ENCODE data around the gene PHPT1. TPM values are rescaled to one million over a fixed set of nuclear protein-coding genes. Genes with fewer than 3 reads are reported as not detected.
"Not testable (repeated sequence)": the region's sequence is repeated elsewhere in the genome, so short reads cannot be mapped to it uniquely, and the experiment has no call there.

Gene PHPT1
- total RNA-seq, 1 donor from 2014 or later, result 142 TPM

- no peak overlapping the region for H3K4me3 Mint-ChIP-seq (ENCODE audit: unreplicated experiment)
- H3K27ac Mint-ChIP-seq (ENCODE audit: unreplicated experiment), result no peak overlapping the region
- DNase-seq (ENCODE audit: extremely low spot score, unreplicated experiment), result no peak
- peaks cover 18% of the 10 kb centered on the region for H3K36me3 Mint-ChIP-seq (ENCODE audit: unreplicated experiment)
- H3K4me1 Mint-ChIP-seq (ENCODE audit: unreplicated experiment), result no peaks in the 10 kb centered on the region
- H3K9me3 Mint-ChIP-seq (ENCODE audit: unreplicated experiment), result no peaks in the 10 kb centered on the region
- no peaks in the 10 kb centered on the region for H3K27me3 Mint-ChIP-seq (ENCODE audit: unreplicated experiment)
- TF ChIP-seq, protein P1, sequence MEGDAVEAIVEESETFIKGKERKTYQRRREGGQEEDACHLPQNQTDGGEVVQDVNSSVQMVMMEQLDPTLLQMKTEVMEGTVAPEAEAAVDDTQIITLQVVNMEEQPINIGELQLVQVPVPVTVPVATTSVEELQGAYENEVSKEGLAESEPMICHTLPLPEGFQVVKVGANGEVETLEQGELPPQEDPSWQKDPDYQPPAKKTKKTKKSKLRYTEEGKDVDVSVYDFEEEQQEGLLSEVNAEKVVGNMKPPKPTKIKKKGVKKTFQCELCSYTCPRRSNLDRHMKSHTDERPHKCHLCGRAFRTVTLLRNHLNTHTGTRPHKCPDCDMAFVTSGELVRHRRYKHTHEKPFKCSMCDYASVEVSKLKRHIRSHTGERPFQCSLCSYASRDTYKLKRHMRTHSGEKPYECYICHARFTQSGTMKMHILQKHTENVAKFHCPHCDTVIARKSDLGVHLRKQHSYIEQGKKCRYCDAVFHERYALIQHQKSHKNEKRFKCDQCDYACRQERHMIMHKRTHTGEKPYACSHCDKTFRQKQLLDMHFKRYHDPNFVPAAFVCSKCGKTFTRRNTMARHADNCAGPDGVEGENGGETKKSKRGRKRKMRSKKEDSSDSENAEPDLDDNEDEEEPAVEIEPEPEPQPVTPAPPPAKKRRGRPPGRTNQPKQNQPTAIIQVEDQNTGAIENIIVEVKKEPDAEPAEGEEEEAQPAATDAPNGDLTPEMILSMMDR (IDR thresholded peaks at IDR 0.05), result no peak
Measured at GRCh38 chr9:136829981-136830885, 19.0 kb upstream of the PHPT1 start.

DNA sequence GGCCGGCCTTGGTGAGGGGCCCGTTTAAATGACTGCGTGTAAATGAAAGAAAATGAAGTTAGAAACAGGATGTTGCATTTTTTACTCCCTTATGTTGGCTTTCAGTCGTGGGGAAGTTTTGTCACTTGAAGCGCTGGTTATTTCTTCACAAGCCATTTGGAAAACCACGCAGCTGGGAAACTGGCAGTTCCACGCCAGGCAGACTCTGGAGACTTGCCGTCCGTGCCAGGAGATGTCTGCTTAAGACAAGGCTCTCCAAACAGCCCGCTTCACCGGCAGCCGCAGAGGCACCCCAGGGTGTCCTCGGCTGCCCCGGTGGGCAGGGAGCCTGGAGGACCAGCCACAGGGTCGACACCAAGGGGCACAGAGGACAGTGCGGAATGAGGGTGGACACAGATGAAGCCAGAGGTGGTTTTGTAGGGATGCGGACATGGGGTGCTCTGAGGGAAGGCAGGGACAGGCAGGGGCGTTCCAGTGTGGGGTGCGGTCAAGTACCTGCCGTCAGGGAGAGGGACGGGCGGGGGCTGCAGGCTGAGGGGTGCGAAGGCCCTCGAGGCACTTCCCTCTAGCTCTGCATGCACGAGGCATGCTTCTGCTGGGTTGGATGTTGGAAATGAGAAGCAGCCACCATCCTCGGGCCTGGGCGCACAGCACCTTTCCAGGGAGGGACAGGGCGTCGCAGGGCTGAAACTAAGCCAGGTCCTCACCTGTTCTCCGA is 18.0 kb upstream of the PHPT1 start:
- H3K36me3 Mint-ChIP-seq (ENCODE audit: unreplicated experiment), result peaks cover 18% of the 10 kb centered on the region
- H3K27ac Mint-ChIP-seq (ENCODE audit: unreplicated experiment), result no peak overlapping the region
- no peaks in the 10 kb centered on the region for H3K9me3 Mint-ChIP-seq (ENCODE audit: unreplicated experiment)
- no peak for DNase-seq (ENCODE audit: extremely low spot score, unreplicated experiment)
- H3K27me3 Mint-ChIP-seq (ENCODE audit: unreplicated experiment), result no peaks in the 10 kb centered on the region
- TF ChIP-seq, protein P1 (IDR thresholded peaks at IDR 0.05), result no peak
- no peak overlapping the region for H3K4me3 Mint-ChIP-seq (ENCODE audit: unreplicated experiment)
- no peaks in the 10 kb centered on the region for H3K4me1 Mint-ChIP-seq (ENCODE audit: unreplicated experiment)

DNA sequence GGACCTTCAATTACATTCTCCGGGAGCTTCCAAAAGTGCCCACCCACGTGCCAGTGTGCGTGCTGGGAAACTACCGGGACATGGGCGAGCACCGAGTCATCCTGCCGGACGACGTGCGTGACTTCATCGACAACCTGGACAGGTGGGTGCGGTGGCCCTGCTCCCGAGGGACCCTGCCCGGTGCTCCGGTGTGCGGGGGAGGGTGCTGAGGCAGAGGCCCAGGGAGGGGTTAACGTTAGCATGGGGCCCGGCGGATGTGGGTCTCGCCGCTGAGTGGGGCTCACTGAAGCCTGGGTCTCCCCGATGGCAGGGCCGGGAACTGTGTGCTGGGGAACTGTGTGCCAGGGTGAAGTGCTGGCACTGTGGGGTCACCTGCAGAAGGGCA is 17.5 kb upstream of the PHPT1 start:
- H3K4me3 Mint-ChIP-seq (ENCODE audit: unreplicated experiment), result no peak overlapping the region
- H3K36me3 Mint-ChIP-seq (ENCODE audit: unreplicated experiment), result peaks cover 18% of the 10 kb centered on the region
- DNase-seq (ENCODE audit: extremely low spot score, unreplicated experiment), result no peak
- TF ChIP-seq, protein P1 (IDR thresholded peaks at IDR 0.05), result no peak
- no peaks in the 10 kb centered on the region for H3K9me3 Mint-ChIP-seq (ENCODE audit: unreplicated experiment)
- no peaks in the 10 kb centered on the region for H3K4me1 Mint-ChIP-seq (ENCODE audit: unreplicated experiment)
- H3K27ac Mint-ChIP-seq (ENCODE audit: unreplicated experiment), result no peak overlapping the region
- H3K27me3 Mint-ChIP-seq (ENCODE audit: unreplicated experiment), result no peaks in the 10 kb centered on the region

GRCh38 chr9:136832581-136832980 is 16.6 kb upstream of the PHPT1 start:
- Mint-ChIP-seq H3K36me3 (ENCODE audit: unreplicated experiment) (peaks cover 18% of the 10 kb centered on the region), H3K27me3 (ENCODE audit: unreplicated experiment) (no peaks in the 10 kb centered on the region), H3K9me3 (ENCODE audit: unreplicated experiment) (no peaks in the 10 kb centered on the region), H3K4me1 (ENCODE audit: unreplicated experiment) (peaks cover under 1% of the 10 kb centered on the region), H3K4me3 (ENCODE audit: unreplicated experiment) (no peak overlapping the region), H3K27ac (ENCODE audit: unreplicated experiment) (peak overlapping the region; percentile 23)
- DNase-seq (ENCODE audit: extremely low spot score, unreplicated experiment), result no peak
- TF ChIP-seq, protein P1 (IDR thresholded peaks at IDR 0.05), result no peak

GRCh38 chr9:136833381-136834048 is 15.7 kb upstream of the PHPT1 start:
- not testable (repeated sequence) for H3K9me3 Mint-ChIP-seq (ENCODE audit: unreplicated experiment); H3K27me3 Mint-ChIP-seq (ENCODE audit: unreplicated experiment); H3K4me1 Mint-ChIP-seq (ENCODE audit: unreplicated experiment); H3K4me3 Mint-ChIP-seq (ENCODE audit: unreplicated experiment); DNase-seq (ENCODE audit: extremely low spot score, unreplicated experiment)
- Mint-ChIP-seq H3K36me3 (ENCODE audit: unreplicated experiment) (peaks cover 18% of the 10 kb centered on the region), H3K27ac (ENCODE audit: unreplicated experiment) (peak overlapping the region; percentile 35)
